Ishikawa (cell line): Measurements from ENCODE around the gene CD6.

Experiments used
- CEBPB ChIP-seq: IDR thresholded peaks from 2 replicates; pipeline ENCODE4 v1.6.1; 2012
- CREB1 ChIP-seq: IDR thresholded peaks from 2 replicates; pipeline ENCODE4 v1.6.1; 2012; ENCODE audit warnings: low read depth
- EGR1 ChIP-seq: IDR thresholded peaks from 2 replicates; pipeline ENCODE4 v1.6.1; 2012
- EP300 ChIP-seq: IDR thresholded peaks from 2 replicates; pipeline ENCODE4 v1.6.1; 2012; ENCODE audit warnings: borderline replicate concordance
- FOXM1 ChIP-seq: IDR thresholded peaks from 2 replicates; pipeline ENCODE4 v1.6.1; 2012; ENCODE audit warnings: low read depth, borderline replicate concordance
- MAX ChIP-seq: IDR thresholded peaks from 2 replicates; pipeline ENCODE4 v1.6.1; 2012
- NFIC ChIP-seq: IDR thresholded peaks from 2 replicates; pipeline ENCODE4 v1.6.1; 2012
- RAD21 ChIP-seq: IDR thresholded peaks from 2 replicates; pipeline ENCODE4 v1.6.1; 2012; ENCODE audit warnings: low read depth
- REST ChIP-seq: IDR thresholded peaks from 2 replicates; pipeline ENCODE4 v1.6.1; 2012; ENCODE audit warnings: low read depth, mild to moderate bottlenecking
- TAF1 ChIP-seq: IDR thresholded peaks from 2 replicates; pipeline ENCODE4 v1.6.1; 2012; ENCODE audit warnings: low read depth, mild to moderate bottlenecking
- TCF12 ChIP-seq: IDR thresholded peaks from 2 replicates; pipeline ENCODE4 v1.6.1; 2012; ENCODE audit warnings: low read depth
- TEAD4 ChIP-seq: IDR thresholded peaks from 2 replicates; pipeline ENCODE4 v1.6.1; 2012
- YY1 ChIP-seq: IDR thresholded peaks from 2 replicates; pipeline ENCODE4 v1.6.1; 2012; ENCODE audit warnings: low read depth
- ZBTB7A ChIP-seq: IDR thresholded peaks from 2 replicates; pipeline ENCODE4 v1.6.1; 2012; ENCODE audit warnings: low read depth
- TF ChIP-seq, protein P1 (sequence below): IDR thresholded peaks from 2 replicates; pipeline ENCODE4 v1.6.1; 2012

CD6 gene

DNA sequence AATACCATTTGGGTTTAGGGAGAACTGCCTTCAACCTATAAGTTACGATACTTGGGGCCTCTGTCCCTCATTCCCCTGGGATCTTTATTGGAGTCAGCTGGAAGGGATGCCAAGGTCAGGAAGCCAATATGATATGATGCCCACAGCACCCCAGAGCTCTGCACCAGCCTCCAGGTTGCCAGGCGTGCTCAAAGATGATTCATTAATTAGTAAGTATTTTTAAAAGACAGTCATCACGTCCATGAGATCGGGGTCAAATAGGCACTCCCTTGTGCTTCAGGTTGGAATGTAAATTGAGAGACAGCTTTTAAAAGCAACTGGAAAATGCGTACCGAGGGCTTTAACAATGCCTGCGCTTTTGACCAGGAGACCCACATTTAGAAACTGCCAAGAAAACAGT lies 73.8 kb downstream of the CD6 start:
- TF ChIP-seq YY1 (no peak), MAX (no peak), TEAD4 (no peak), FOXM1 (no peak), TCF12 (no peak), CEBPB (no peak), NFIC (no peak), ZBTB7A (no peak), CREB1 (no peak)
- TF ChIP-seq, protein P1, sequence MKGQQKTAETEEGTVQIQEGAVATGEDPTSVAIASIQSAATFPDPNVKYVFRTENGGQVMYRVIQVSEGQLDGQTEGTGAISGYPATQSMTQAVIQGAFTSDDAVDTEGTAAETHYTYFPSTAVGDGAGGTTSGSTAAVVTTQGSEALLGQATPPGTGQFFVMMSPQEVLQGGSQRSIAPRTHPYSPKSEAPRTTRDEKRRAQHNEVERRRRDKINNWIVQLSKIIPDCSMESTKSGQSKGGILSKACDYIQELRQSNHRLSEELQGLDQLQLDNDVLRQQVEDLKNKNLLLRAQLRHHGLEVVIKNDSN = no peak

DNA sequence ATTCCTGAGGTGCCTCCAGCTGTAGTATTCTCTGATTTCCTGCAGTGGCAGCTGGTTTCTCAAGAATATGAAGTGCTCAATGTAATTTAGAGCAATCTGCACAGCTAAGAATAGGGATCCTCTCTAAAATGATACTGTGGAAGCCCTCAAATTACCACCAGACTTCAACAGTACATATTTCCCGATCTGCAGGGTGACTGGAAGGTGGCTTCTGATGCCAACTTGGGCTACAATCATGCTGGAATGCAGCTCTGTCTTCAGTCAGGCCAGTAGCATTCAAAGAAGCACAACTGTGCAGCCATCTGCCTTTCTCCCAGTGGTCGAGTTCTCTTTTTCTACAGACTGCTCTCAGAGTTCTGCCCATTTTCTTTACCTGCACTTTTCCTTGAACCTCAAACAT lies 75.4 kb downstream of the CD6 start:
- TF ChIP-seq EP300 (no peak), NFIC (no peak), EGR1 (no peak), ZBTB7A (no peak), TEAD4 (no peak), MAX (no peak), FOXM1 (no peak)
- TF ChIP-seq, protein P1 = no peak

GRCh38 chr11:61048368-61049062 lies 77.0 kb downstream of the CD6 start:
- TF ChIP-seq EGR1 (no peak), CREB1 (no peak), MAX (no peak), EP300 (no peak), TEAD4 (no peak), TCF12 (no peak), TAF1 (no peak), REST (no peak)

GRCh38 chr11:61049063-61049377 lies 77.5 kb downstream of the CD6 start:
- TF ChIP-seq MAX (no peak), RAD21 (no peak), NFIC (no peak), CEBPB (no peak), CREB1 (no peak), EGR1 (no peak), REST (no peak), EP300 (no peak), YY1 (no peak), TEAD4 (no peak), TCF12 (no peak), TAF1 (no peak), ZBTB7A (no peak), FOXM1 (no peak)
- TF ChIP-seq, protein P1 = no peak

DNA sequence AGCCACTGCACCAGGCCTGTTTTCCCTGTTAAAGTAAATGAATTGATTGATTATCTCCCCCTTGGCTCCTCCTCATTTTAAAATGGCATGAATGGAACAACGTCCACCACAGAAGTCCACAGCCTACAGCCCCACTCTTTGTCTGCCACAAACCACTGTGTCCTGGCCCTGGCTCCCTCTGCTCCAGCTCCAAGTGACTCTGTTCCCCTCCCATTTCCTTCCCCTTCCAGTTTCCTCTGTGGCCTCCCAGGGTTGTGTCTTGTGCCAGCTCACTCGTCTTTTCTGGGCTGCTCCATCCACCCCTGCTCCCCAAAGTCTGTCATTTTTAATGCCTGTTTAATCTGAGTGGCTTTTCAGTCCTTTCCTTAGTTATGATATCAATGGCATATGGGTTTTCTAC lies 78.4 kb downstream of the CD6 start:
- TF ChIP-seq ZBTB7A (no peak), EP300 (no peak), EGR1 (no peak), TAF1 (no peak), NFIC (no peak), FOXM1 (no peak), TEAD4 (no peak), RAD21 (no peak)
